VCaP (cell line): Measurements from ENCODE around the gene ADAMTS14.

Experiments used
- H3K27ac ChIP-seq: fragments of 450-650 bp; 2 replicates; pipeline ENCODE4 v1.5.1; 2017
- TF ChIP-seq, protein P1 (sequence below): fragments of 450-650 bp; conservative IDR thresholded peaks from 2 replicates; pipeline ENCODE4 v1.5.1; 2017; ENCODE audit warnings: mild to moderate bottlenecking, moderate library complexity

Gene ADAMTS14

DNA sequence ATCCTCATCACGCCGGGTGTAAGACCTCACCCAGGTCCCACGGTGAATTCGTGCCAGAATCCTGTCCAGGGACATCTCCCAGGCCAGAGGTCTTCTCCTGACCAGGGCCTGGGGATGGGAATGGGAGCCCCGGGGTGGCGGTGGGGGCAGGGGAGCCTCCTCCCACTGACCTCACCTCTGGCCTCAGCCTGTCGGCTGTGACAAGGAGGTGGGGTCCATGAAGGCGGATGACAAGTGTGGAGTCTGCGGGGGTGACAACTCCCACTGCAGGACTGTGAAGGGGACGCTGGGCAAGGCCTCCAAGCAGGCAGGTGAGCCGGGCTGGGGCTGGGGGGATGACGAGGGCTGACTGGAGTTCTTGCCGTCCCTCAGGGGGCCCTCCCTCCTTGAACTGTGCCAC lies 71.6 kb downstream of the ADAMTS14 start:
- TF ChIP-seq, protein P1, sequence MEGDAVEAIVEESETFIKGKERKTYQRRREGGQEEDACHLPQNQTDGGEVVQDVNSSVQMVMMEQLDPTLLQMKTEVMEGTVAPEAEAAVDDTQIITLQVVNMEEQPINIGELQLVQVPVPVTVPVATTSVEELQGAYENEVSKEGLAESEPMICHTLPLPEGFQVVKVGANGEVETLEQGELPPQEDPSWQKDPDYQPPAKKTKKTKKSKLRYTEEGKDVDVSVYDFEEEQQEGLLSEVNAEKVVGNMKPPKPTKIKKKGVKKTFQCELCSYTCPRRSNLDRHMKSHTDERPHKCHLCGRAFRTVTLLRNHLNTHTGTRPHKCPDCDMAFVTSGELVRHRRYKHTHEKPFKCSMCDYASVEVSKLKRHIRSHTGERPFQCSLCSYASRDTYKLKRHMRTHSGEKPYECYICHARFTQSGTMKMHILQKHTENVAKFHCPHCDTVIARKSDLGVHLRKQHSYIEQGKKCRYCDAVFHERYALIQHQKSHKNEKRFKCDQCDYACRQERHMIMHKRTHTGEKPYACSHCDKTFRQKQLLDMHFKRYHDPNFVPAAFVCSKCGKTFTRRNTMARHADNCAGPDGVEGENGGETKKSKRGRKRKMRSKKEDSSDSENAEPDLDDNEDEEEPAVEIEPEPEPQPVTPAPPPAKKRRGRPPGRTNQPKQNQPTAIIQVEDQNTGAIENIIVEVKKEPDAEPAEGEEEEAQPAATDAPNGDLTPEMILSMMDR, result no peak
- H3K27ac ChIP-seq, result no peak overlapping the region

DNA sequence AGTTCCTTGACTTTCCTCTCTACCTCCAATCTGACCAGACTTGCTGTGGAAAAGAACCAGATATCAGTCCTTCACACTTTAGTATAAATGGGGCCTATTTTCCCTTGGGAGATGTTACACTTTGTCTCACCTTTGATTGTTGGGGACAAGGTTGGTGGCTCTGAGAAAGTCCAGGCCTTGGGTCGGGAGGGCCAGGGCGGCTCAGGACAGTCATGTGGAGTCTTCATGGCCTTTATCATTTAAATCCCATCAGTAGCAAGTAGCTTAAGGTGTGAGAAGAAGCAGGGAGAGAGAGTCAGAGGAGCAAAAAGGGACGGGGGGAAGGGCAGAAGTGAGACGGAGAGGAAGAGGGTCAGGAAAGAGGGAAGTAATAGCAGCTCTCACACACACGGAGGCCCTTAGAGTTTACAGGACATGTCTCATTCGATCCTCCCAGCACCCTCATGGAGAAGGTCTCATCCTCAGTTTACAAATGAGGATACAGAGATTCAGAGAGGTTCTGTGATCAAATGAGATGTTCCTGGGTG lies 72.4 kb downstream of the ADAMTS14 start:
- TF ChIP-seq, protein P1, result no peak
- H3K27ac ChIP-seq, result no peak overlapping the region

DNA sequence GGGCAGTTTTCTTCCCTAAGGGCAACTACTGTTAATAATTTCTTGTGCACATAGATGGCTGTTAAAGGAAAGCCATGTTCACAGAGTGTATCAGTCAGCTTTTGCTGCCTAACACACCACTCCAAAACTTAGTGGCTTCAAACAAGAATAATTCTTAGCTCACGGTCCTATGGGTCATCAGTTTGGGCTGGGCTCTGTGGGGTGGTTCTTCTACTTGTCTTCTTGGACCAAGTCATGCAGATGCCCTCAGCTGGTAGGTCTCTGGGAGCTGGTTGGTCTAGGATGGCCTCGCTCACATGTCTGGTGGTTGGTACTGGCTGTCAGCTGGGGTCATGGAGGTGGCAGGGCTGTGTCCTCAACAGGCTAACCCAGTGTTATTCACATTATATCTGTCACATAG lies 73.2 kb downstream of the ADAMTS14 start:
- no peak overlapping the region for H3K27ac ChIP-seq
- TF ChIP-seq, protein P1, result no peak

DNA sequence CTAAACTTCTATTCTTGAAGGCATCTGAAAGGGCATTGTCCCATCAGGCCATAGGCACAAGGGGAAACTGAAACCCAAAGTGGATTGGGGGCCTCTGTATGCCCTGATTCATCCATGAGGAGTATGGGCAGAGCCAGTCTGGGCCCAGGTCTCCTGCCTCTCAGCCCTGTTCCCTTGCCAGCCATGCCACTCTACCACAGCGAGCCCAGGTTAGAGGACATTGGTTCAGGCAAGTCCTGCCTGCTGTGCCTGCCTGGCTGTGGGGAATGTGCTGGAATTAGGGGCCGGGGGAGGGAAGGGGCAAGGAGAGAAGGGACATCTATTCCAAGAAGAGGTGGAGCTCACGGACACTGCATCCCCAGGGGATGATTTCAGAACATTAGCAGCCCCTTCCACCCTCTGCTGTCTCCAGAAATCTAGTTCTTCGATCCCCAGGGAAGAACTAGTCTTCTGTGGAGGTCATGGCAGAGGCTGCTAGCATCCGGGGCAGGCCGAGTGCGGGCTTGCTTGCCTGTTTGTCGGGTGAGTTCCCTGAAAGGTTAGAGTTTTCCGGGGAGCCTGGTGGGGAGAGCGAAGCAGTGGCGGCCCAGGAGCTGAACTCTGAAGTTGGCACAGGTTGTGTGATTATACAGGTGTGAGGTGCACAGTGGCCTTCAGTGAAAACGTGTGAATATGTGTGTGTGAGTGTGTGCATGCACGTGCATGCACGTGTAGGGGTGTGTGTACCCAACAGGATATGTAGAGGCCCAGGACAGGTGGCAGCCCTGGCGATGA lies 75.1 kb downstream of the ADAMTS14 start:
- TF ChIP-seq, protein P1, result no peak
- H3K27ac ChIP-seq, result no peak overlapping the region

DNA sequence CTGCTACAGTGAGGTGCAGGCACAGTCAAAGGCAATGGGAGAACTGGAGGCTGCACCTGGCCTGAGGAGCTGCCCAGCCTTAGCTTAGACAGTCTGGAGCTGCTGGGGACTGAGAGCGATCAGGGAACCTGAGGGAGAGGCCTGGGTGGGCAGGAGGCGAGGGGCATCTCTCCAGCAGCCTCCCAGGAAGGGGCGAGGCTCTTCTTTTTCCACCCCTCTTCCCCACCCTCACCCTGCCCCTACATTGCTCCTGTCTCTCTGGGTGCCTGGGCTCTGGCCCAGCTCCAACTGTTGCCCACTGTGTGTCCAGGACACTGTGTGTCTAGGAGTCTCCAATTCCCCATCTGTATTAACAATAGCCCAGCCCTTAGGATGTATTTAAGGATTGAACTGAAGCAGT lies 76.0 kb downstream of the ADAMTS14 start:
- TF ChIP-seq, protein P1, result no peak
- H3K27ac ChIP-seq, result no peak overlapping the region

DNA sequence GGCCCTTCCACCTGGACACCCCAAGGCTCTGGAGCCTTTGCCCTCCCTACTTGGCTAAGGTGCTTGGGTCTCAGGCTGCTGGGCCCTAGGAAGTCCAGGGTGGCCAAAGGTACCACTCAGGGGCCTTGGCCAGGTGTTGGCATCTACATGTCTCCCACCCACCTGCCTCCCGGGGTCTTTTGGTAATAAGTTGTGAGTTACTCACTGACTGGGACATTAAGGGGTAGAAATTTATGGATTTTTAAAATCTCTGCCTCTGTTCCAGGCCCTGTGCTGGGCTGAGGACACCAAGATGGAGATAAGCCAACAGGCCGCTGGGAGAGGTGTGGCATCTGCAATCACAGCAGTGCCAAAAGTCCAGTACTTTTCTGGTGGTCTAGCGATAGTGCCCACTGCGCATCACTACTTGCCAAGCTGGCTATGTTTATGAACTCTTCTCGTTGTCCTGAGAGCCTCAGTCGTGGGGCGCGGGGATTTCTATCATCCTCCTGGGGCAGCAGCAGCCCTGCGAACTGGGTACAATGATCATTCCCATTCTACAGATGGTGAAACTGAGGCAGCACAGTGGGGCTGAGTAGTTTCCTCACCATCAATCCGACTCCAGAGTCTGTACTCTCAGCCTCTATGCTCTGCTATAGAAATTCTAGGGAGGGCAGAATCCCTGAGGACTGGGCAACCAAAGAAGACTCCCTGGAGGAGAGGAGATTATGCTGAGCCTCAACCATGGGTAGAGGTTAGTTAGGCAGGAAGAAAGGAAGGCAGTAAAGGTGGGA lies 76.7 kb downstream of the ADAMTS14 start:
- TF ChIP-seq, protein P1, result no peak
- H3K27ac ChIP-seq, result no peak overlapping the region

DNA sequence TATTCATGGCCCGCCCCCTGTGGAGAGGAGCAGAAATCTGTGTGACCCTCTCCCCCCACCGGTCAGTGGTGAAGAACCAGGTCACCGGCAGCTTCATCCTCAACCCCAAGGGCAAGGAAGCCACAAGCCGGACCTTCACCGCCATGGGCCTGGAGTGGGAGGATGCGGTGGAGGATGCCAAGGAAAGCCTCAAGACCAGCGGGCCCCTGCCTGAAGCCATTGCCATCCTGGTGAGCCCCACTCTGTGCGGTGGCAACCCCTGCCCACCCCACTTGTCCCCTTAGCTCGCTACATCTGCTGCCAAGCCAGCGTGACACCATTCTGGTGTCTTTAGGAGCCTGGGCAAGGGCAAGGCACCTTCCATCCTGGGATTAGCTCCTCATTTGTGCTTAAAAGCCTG lies 77.5 kb downstream of the ADAMTS14 start:
- TF ChIP-seq, protein P1, result no peak
- no peak overlapping the region for H3K27ac ChIP-seq
